Sigmoid colon (tissue), 7 donors: ENCODE measurements around the gene SPNS2. TPM values are rescaled to one million over a fixed set of nuclear protein-coding genes. Genes with fewer than 3 reads are reported as not detected.

Source experiments
- DNase-seq: peaks from one replicate; pipeline ENCODE4 v3.0.0-alpha.2; 2019
- H3K27ac ChIP-seq, 4 donors: fragments of 200-600 bp; sonication (generic); one replicate each; pipeline ENCODE4 v1.5.1; 2016 to 2019; ENCODE audit warnings: mild to moderate bottlenecking in 1 of 4
- H3K27me3 ChIP-seq, 3 donors: fragments of 200-600 bp; sonication (generic); one replicate each; pipeline ENCODE4 v1.5.1; 2019; ENCODE audit warnings: mild to moderate bottlenecking in 1 of 3
- H3K36me3 ChIP-seq, 4 donors: fragments of 200-600 bp; sonication (generic); one replicate each; pipeline ENCODE4 v1.5.1; 2016 to 2019
- H3K4me1 ChIP-seq, 4 donors: fragments of 200-600 bp; sonication (generic); one replicate each; pipeline ENCODE4 v1.5.1; 2017 to 2019
- H3K4me3 ChIP-seq, 4 donors: fragments of 200-600 bp; sonication (generic); one replicate each; pipeline ENCODE4 v1.5.1; 2017 to 2019; ENCODE audit warnings: mild to moderate bottlenecking in 2 of 4, moderate library complexity in 1 of 4
- H3K9me3 ChIP-seq, 4 donors: fragments of 200-600 bp in 3 of 4; sonication (generic) in 3 of 4; one replicate each; pipeline versions ENCODE4 v1.5.1 to v1.6.1; 2013 to 2019
- EP300 ChIP-seq, 4 donors: sonication (generic); formaldehyde crosslinking; IDR thresholded peaks; one replicate each; pipeline ENCODE4 v1.6.1; 2017; ENCODE audit warnings: antibody characterized with exemption in 4 of 4
- POLR2A ChIP-seq, 2 donors: fragments of 450-650 bp; IDR thresholded peaks; one replicate each; pipeline ENCODE4 v1.6.1; 2016; ENCODE audit warnings: antibody characterized with exemption in 2 of 2, mild to moderate bottlenecking in 2 of 2, moderate library complexity in 2 of 2
- POLR2AphosphoS5 ChIP-seq, 4 donors: sonication (generic); formaldehyde crosslinking; IDR thresholded peaks; one replicate each; pipeline ENCODE4 v1.6.1; 2017; ENCODE audit warnings: antibody characterized with exemption in 4 of 4
- WGBS, 2 donors: extraction: QIAGEN DNeasy Blood & Tissue Kit; methylation state at CpG; one replicate each; pipeline ENCODE4 v1.1.7; 2013; 5-methylcytosine and 5-hydroxymethylcytosine counted together
- intact Hi-C: fragments of 100-400 bp; cut with DNase I; formaldehyde crosslinking; loops from one replicate; pipeline ENCODE4 v1.15.1; 2023
- polyA plus RNA-seq, 3 donors: library from polyadenylated mRNA; stranded (reverse); fragments of 200-250 nt; gene quantifications; one replicate each; pipeline ENCODE4 v1.2.3, GENCODE V29; 2013
- total RNA-seq, 4 donors: library from RNA; depleted of rRNA; stranded (reverse); fragments of >200 nt; gene quantifications; one replicate each; pipeline ENCODE4 v1.1.0, GENCODE V29; 2016
- TF ChIP-seq, protein P1 (sequence below), 4 experiments: fragments of 450-650 bp in 3 of 4; fragments of 200-600 bp in 1 of 4; IDR thresholded peaks; one replicate each; pipeline ENCODE4 v1.5.1; 2016 to 2019; ENCODE audit warnings: antibody characterized with exemption in 4 of 4, mild to moderate bottlenecking in 3 of 4, moderate library complexity in 2 of 4
- donor health status: healthy with polysubstance abuse.
- donor health status: Bipolar disorder and iron deficiency.
- donor health status: healthy.

SPNS2 gene
- total and polyA plus RNA-seq, 7 donors = 5.3 to 40.5 (median 9.8) TPM

DNA sequence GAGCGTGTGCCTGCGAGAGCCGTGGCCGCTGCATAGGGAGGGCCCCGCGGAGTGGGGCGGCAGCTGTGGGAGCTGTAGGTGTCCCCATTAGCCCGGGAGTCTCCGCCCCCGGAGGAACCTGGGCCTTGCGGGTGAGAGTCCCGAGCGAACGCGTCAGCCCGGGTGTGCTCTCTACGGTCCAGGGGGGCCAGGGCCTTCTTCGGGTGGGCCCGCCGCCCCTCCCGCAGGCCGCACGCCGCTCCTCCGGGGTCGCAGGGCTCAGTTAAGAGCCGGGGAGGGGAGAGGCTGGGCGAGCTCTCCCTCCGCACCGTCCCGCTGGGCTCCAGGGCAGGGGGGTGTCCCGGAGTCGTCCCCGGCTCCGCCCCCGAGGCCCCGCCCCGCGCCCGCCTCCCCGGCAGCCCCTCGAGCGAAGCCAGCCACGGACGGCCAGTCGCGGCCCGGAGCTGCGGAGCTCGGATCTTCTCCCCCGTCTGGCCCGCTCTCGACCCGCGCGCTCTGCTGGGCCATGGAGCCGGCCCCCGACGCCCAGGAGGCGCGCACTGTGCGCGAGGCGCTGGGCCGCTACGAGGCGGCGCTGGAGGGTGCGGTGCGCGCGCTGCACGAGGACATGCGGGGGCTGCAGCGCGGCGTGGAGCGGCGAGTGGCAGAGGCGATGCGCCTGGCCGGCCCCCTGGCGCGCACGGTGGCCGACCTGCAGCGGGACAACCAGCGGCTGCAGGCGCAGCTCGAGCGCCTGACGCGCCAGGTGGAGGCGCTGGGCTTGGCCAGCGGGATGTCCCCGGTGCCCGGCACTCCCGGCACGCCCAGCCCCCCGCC, 85.6 kb downstream of the SPNS2 start, which contains the start of gene SMTNL2:
TSS of gene SMTNL2 (plus strand) at position 429 of the 816 bp plus-strand sequence. CDS start at position 506, 77 bp downstream.
- DNase-seq = peak; percentile 73
- Histone ChIP-seq H3K36me3 (no peaks in the 10 kb centered on the region), H3K27ac (peak within 1 kb of the TSS in 2 of 4 donors; percentile 10 to 73), H3K27me3 (peaks cover 17 to 45% (median 37%) of the 10 kb centered on the region in 3 donors), H3K4me3 (peak within 1 kb of the TSS; percentile 17 to 50 (median 38)), H3K9me3 (no peaks in the 10 kb centered on the region), H3K4me1 (peaks cover 0 to 17% (median 15%) of the 10 kb centered on the region in 4 donors)
- intact Hi-C loops = no loop called here
- TF ChIP-seq EP300 (IDR thresholded peaks at IDR 0.05) = no peak
- no peak for TF ChIP-seq POLR2AphosphoS5 (IDR thresholded peaks at IDR 0.05)
- TF ChIP-seq, protein P1, sequence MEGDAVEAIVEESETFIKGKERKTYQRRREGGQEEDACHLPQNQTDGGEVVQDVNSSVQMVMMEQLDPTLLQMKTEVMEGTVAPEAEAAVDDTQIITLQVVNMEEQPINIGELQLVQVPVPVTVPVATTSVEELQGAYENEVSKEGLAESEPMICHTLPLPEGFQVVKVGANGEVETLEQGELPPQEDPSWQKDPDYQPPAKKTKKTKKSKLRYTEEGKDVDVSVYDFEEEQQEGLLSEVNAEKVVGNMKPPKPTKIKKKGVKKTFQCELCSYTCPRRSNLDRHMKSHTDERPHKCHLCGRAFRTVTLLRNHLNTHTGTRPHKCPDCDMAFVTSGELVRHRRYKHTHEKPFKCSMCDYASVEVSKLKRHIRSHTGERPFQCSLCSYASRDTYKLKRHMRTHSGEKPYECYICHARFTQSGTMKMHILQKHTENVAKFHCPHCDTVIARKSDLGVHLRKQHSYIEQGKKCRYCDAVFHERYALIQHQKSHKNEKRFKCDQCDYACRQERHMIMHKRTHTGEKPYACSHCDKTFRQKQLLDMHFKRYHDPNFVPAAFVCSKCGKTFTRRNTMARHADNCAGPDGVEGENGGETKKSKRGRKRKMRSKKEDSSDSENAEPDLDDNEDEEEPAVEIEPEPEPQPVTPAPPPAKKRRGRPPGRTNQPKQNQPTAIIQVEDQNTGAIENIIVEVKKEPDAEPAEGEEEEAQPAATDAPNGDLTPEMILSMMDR (IDR thresholded peaks at IDR 0.05) = no peak
- no peak for TF ChIP-seq POLR2A (IDR thresholded peaks at IDR 0.05)
- WGBS, 2 donors = 1% methylated on average over 100 of the region's 100 CpGs

DNA sequence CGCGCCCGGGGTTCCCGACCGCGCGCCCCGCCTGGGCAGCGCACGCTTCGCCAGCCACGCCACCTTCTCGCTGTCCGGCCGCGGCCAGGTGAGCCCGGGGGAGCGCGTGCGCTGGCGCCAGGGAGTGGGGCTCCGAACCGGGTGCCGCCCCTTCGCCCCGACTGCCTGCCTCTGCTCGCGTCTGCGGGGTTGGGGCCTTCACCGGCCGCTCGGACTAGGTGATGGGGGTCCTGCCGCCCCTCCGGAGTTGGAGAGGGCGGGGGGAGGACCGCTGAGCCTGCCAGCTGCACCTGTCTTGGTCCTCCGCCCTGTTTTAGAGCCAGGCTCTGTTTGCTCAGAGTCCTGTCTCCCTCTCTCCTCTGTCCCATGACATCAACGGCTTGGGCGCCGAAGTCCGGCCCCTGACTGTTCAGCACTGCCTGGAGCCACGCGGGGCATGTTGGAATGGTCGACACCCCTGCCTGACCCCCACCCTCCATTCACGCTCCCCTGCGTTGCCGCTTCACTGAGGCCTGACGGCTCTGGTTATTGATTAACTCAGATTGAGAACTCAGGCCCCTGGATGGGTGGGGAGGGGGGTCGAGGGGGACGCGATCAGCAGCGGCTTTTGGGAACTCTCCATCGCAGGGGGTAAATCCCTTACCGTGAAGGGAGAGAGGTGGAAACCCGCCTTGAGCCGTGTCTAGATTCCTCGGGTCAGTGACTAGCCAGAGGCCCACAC, 86.4 kb downstream of the SPNS2 start:
- H3K36me3 ChIP-seq = no peaks in the 10 kb centered on the region
- peaks cover 0 to 17% (median 15%) of the 10 kb centered on the region in 4 donors for H3K4me1 ChIP-seq
- no peak for TF ChIP-seq EP300 (IDR thresholded peaks at IDR 0.05)
- peak overlapping the region in 3 of 4 donors; percentile 27 to 50 (median 50) for H3K4me3 ChIP-seq
- H3K27me3 ChIP-seq = peaks cover 17 to 45% (median 37%) of the 10 kb centered on the region in 3 donors
- DNase-seq = no peak
- intact Hi-C loops = no loop called here
- peak overlapping the region in 1 of 4 donors; percentile 73 for H3K27ac ChIP-seq
- no peaks in the 10 kb centered on the region for H3K9me3 ChIP-seq
- WGBS, 2 donors = 6 to 23% methylated on average over 57 of the region's 57 CpGs

DNA sequence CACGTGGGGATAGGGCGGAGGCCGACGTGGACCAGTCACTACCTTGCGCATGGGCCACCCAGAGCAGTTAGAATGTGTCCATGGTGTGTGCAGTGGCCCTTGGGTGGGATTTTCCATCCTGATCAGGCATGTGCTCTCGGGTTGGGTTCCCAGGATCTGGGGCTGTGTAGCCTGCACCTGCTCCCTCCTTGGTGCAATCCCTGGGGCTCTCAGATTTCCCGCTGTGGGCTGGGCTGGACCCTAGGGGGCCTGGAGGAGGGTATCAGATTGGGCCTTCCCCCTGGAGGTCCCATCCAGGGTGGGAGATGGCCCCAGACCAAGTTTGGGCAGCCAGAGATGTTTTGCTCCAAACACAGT, 86.9 kb downstream of the SPNS2 start:
- DNase-seq = no peak
- 36 to 70% methylated on average over 7 of the region's 7 CpGs for WGBS, 2 donors
- TF ChIP-seq EP300 (IDR thresholded peaks at IDR 0.05) (no peak), POLR2AphosphoS5 (IDR thresholded peaks at IDR 0.05) (no peak), POLR2A (IDR thresholded peaks at IDR 0.05) (no peak)
- TF ChIP-seq, protein P1 (IDR thresholded peaks at IDR 0.05) = no peak
- Histone ChIP-seq H3K27me3 (peaks cover 17 to 45% (median 37%) of the 10 kb centered on the region in 3 donors), H3K36me3 (no peaks in the 10 kb centered on the region), H3K27ac (peak overlapping the region in 1 of 4 donors; percentile 73), H3K4me1 (peaks cover 0 to 17% (median 15%) of the 10 kb centered on the region in 4 donors), H3K4me3 (peak overlapping the region in 1 of 4 donors; percentile 50), H3K9me3 (no peaks in the 10 kb centered on the region)
- intact Hi-C loops = no loop called here

DNA sequence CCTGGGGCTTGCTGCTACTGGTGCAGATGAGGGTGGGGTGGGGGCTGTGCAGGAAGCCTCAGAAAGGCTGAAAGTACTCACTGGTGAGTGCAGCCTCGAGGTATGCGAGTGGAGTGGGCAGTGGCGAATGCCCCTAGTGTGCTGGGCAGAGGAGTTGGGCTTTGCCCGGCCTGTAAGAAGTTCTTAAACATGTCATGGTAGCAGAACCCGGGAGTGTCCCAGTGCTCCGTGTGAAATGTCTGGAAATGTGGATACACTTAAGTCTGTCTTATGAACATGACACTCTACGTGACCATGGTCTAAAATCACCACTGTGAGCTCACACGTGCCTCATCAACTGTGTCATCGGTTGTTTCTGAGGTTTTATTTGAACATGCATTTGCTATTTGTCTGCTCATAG, 87.4 kb downstream of the SPNS2 start:
- TF ChIP-seq EP300 (IDR thresholded peaks at IDR 0.05) = no peak
- TF ChIP-seq, protein P1 (IDR thresholded peaks at IDR 0.05) = no peak
- TF ChIP-seq POLR2AphosphoS5 (IDR thresholded peaks at IDR 0.05) = no peak
- TF ChIP-seq POLR2A (IDR thresholded peaks at IDR 0.05) = no peak
- no peak overlapping the region for H3K4me3 ChIP-seq
- H3K4me1 ChIP-seq = peaks cover 0 to 17% (median 15%) of the 10 kb centered on the region in 4 donors
- no peaks in the 10 kb centered on the region for H3K9me3 ChIP-seq
- intact Hi-C loops = no loop called here
- no peaks in the 10 kb centered on the region for H3K36me3 ChIP-seq
- 82 to 90% methylated on average over 9 of the region's 9 CpGs for WGBS, 2 donors
- H3K27me3 ChIP-seq = peaks cover 17 to 45% (median 37%) of the 10 kb centered on the region in 3 donors
- peak overlapping the region in 1 of 4 donors; percentile 73 for H3K27ac ChIP-seq
- peak; percentile 58 for DNase-seq

DNA sequence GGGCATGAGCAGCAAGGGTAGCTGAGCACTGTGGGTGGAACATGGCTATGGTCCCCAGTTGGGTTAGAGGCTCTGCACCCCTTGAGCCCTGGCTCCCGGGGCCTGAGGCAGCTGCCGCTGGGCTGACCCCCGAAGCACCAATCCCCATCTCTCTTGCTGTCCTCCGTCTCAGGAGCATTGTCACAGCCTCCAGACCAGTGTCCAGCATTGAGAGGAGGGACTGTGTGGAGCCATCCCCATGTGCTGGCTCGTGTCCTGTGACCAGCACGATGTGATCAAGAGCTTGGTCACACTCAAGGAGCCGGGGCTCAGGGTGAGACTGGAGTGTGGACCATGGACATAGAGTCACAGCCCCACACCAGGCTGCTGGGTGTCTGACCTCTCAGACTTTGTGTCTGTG, 88.5 kb downstream of the SPNS2 start:
- Histone ChIP-seq H3K27ac (peak overlapping the region in 1 of 4 donors; percentile 38), H3K27me3 (peaks cover 17 to 37% (median 30%) of the 10 kb centered on the region in 3 donors), H3K9me3 (no peaks in the 10 kb centered on the region), H3K36me3 (no peaks in the 10 kb centered on the region), H3K4me3 (no peak overlapping the region), H3K4me1 (peaks cover 0 to 17% (median 15%) of the 10 kb centered on the region in 4 donors)
- WGBS, 2 donors = 88 to 93% methylated on average over 7 of the region's 7 CpGs
- no peak for TF ChIP-seq POLR2AphosphoS5 (IDR thresholded peaks at IDR 0.05)
- TF ChIP-seq, protein P1 (IDR thresholded peaks at IDR 0.05) = no peak
- intact Hi-C loops = no loop called here
- DNase-seq = no peak
